GM20000 (cell line): ENCODE results near the gene CBX2.
A peak's percentile ranks its signal among the peaks of the same experiment; 100 is the strongest.

ENCODE experiments used
- DNase-seq: peaks from one replicate; pipeline ENCODE4 v3.0.0; 2012; ENCODE audit warnings: low spot score
- CTCF ChIP-seq: IDR thresholded peaks from 2 replicates; pipeline ENCODE4 v1.5.1; 2012; ENCODE audit warnings: mild to moderate bottlenecking, control low read depth; ENCODE audit errors: extremely low read depth, missing control alignments

The CBX2 gene

DNA sequence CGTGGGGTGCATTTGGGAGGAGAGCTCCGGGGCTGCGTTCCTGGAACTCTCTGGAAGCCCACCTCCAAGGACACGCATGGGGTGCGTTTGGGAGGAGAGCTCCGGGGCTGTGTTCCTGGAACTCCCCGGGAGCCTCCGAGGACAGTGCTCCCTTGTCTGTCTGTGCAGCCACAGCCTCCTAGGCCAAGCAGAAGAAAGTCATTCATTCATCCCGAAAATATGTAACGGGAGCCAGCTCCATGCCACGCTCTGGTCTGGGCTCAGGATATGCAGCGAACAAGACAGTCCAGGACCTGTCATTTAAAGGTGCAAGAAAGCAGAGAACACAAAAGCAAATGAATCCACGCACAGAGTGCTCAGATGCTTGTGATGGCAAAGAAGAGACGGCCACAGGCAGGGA is 39.3 kb upstream of the CBX2 start:
- DNase-seq = no peak
- TF ChIP-seq CTCF = no peak

DNA sequence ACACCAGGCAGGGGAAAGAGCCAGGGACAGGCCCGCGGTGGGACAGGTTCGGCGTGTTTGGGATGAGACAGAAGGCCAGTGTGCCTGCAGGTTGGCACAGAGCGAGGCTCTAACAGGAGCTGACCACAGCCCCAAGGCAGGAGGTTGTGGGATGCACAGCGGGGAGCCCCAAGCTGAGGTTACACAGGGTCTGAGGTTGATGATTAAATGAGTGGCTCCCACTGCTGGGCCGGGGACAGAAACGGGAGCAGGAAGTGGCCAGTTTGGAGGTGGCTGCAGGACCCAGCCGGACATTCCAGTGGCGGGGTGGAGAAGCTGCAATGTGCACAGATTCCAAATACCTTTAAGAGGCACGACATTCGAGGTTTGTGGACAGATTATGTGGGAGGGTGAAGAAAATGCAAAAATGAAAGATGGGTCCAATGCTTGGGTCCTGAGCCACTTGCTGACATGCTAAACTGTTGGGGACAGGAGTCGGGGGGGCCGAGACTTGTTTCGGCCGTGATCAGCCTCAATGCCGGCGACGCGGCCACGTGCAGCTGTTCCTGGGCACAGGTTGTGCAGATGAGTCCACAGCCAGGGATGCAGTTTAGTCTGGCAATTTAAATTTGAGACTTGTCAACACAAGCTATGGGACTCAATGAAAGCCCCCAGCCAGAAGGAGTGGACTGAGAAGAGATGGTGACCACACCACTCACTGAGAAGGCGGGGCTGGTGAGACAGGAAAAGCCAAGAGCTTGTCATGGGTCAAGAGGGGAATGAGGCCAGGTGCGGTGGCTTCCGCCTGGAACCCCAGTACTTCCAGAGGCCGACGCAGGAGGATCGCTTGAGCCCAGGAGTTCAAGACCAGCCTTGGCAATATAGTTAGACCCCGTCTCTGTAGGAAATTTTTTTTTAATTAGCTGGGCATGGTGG is 38.5 kb upstream of the CBX2 start:
- DNase-seq = no peak
- TF ChIP-seq CTCF = no peak

GRCh38 chr17:79740413-79740812 is 37.5 kb upstream of the CBX2 start:
- no peak for DNase-seq
- TF ChIP-seq CTCF = no peak

DNA sequence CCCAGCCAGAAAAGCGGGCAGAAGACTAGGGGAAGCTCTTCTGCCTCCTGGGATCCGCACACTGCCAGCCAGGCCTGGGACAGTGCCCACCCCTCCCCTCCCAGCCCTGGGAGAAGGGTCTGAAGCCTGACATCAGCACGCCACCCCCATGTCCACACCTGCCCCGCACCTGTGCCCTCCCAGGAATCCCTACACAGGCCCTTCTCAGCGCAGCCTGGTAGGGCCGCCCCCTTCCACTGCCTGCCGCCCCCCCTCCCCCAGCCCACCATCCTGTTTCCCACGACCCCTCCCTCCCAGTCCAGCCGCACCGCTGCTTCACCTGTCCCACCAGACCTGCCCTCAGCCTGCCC is 36.6 kb upstream of the CBX2 start:
- TF ChIP-seq CTCF = no peak
- no peak for DNase-seq

GRCh38 chr17:79741751-79742588 is 36.0 kb upstream of the CBX2 start:
- peak; percentile 99 for TF ChIP-seq CTCF
- DNase-seq = peak; percentile 86

DNA sequence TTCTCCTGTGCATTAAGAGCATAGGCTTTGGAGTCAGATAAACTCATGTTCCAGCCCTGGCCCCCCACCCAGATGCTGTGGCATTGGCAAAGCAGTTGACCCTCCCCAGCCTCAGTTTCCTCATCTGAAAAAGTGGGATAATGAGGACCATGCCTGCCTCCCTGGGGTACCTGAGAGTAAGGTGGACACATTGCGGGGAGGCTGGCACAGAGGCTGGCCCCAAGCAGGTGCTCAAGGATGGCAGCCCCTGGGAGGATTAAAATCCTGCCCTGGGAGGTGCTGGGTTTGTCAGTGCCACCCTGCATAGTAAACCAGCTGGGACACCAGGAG is 35.4 kb upstream of the CBX2 start:
- TF ChIP-seq CTCF = no peak

DNA sequence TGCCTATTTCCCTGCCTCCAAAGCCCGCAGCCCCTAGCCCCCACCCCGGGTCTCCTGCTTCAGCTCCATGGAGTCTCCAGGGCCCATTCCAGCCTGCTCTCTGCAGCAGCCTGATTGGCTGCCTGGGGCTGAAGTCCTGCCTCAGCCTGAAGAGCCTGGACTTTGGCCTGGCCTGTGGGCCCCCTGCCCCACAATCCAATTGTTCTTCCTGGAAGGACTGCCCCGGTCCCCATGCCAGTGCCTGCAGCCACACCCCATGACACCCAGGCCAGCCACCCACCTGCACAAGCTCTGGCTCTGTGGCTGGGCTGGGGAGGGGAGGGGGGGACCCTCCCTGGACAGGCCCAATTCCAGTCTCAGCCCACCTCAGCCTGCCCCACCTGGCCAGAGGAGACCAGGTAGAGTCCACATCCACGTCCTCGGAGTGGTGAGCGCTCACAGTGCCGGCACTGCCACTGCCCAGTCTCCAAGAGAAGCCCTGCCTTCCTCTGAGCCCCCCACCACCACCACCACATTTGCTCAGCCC is 34.9 kb upstream of the CBX2 start:
- TF ChIP-seq CTCF = no peak
- no peak for DNase-seq

More for the DNA sequence above, 35.4 kb upstream of the CBX2 start:
- no peak for DNase-seq
